NCI-H345 treated with DMSO at 0.1 percent for 48 hours (cell line): ENCODE results near the gene MAGED4B.
"Not testable (repeated sequence)": the region's sequence is repeated elsewhere in the genome, so short reads cannot be mapped to it uniquely, and the experiment has no call there.

Experiments used
- DNase-seq: peaks from one replicate; lab custom pipeline; 2025; ENCODE audit not compliant: unreplicated experiment; lab: John Stamatoyannopoulos, UW

The MAGED4B gene

GRCh38 chrX:52068666-52069640, at the start of gene MAGED4B:
Gene MAGED4B (minus strand): TSS chrX:52069183. CDS start chrX:52068172, 1,011 bp downstream.
- not testable (repeated sequence) for DNase-seq

- DNase-seq, result no peak
Measured at GRCh38 chrX:52118262-52118661, 49.3 kb upstream of the MAGED4B start.

GRCh38 chrX:52082578-52082977, 13.6 kb upstream of the MAGED4B start:
- DNase-seq, result no peak

- no peak for DNase-seq
Measured at GRCh38 chrX:52078131-52078530, 9.1 kb upstream of the MAGED4B start.

GRCh38 chrX:52042288-52042687, 26.7 kb downstream of the MAGED4B start:
- not testable (repeated sequence) for DNase-seq

- DNase-seq, result no peak
Measured at GRCh38 chrX:52034211-52034610, 34.8 kb downstream of the MAGED4B start.

GRCh38 chrX:52031371-52031770, 37.6 kb downstream of the MAGED4B start:
- DNase-seq, result no peak

- no peak for DNase-seq
Measured at GRCh38 chrX:52015794-52016193, 53.2 kb downstream of the MAGED4B start.
